Osteocyte (in vitro differentiated cells): ENCODE measurements around the gene TRIP13. TPM values are rescaled to one million over a fixed set of nuclear protein-coding genes. Genes with fewer than 3 reads are reported as not detected.
"Not testable (repeated sequence)": the region's sequence is repeated elsewhere in the genome, so short reads cannot be mapped to it uniquely, and the experiment has no call there.

Experiments
- DNase-seq: peaks from one replicate; pipeline ENCODE4 v3.0.0; 2021; ENCODE audit warnings: mixed read lengths; ENCODE audit not compliant: unreplicated experiment; ENCODE audit errors: extremely low spot score
- H3K27ac Mint-ChIP-seq: one replicate; pipeline ENCODE4 v1.8.0; 2021; ENCODE audit warnings: mild to moderate bottlenecking, mixed read lengths; ENCODE audit not compliant: unreplicated experiment
- H3K27me3 Mint-ChIP-seq: one replicate; pipeline ENCODE4 v1.8.0; 2021; ENCODE audit warnings: mixed read lengths; ENCODE audit not compliant: unreplicated experiment
- H3K36me3 Mint-ChIP-seq: one replicate; pipeline ENCODE4 v1.8.0; 2021; ENCODE audit warnings: mixed read lengths; ENCODE audit not compliant: unreplicated experiment
- H3K4me1 Mint-ChIP-seq: one replicate; pipeline ENCODE4 v1.8.0; 2021; ENCODE audit warnings: mixed read lengths; ENCODE audit not compliant: unreplicated experiment
- H3K4me3 Mint-ChIP-seq: one replicate; pipeline ENCODE4 v1.8.0; 2021; ENCODE audit warnings: mild to moderate bottlenecking, moderate library complexity, mixed read lengths; ENCODE audit not compliant: unreplicated experiment
- H3K9me3 Mint-ChIP-seq: one replicate; pipeline ENCODE4 v1.8.0; 2021; ENCODE audit warnings: mixed read lengths; ENCODE audit not compliant: unreplicated experiment
- CTCF ChIP-seq: fragments of 200-600 bp; sonication (generic); IDR thresholded peaks from 2 replicates; pipeline ENCODE4 v1.5.0; 2021; ENCODE audit warnings: antibody characterized with exemption, mild to moderate bottlenecking, moderate library complexity
- long read RNA-seq: library from polyadenylated mRNA; unstranded; transcript quantifications from one replicate; pipeline ENCODE4 v2.0.0, GENCODE V29; 2021
- total RNA-seq: library from RNA; stranded (reverse); gene quantifications from 2 replicates; pipeline ENCODE4 v1.2.1, GENCODE V29; 2021

The TRIP13 gene
- total RNA-seq = 4.1 and 6.9 TPM in 2 replicates
- long read RNA-seq, transcript TRIP13-201 (13 exons, 2,672 nt) = major isoform, 16 of 22 reads
- long read RNA-seq, partial matches to known transcripts = 2 of 22 reads
- long read RNA-seq, other reads (novel, unspliced or antisense) = 4 of 22 reads

GRCh38 chr5:892394-893136 is at the start of gene TRIP13, which contains the start of gene BRD9:
Gene TRIP13, plus strand, starts transcription at chr5:892884. Its CDS starts 115 bp downstream, at chr5:892999.
Gene BRD9, minus strand, starts transcription at chr5:892801. Its CDS starts 144 bp downstream, at chr5:892657.
- peak; percentile 93 for DNase-seq
- TF ChIP-seq CTCF = peak; percentile 14
- Mint-ChIP-seq H3K27me3 (no peaks in the 10 kb centered on the region), H3K36me3 (peaks cover 12% of the 10 kb centered on the region), H3K4me3 (peak within 1 kb of the TSS; percentile 89), H3K9me3 (no peaks in the 10 kb centered on the region), H3K4me1 (peaks cover 33% of the 10 kb centered on the region), H3K27ac (peak within 1 kb of the TSS; percentile 89)

DNA sequence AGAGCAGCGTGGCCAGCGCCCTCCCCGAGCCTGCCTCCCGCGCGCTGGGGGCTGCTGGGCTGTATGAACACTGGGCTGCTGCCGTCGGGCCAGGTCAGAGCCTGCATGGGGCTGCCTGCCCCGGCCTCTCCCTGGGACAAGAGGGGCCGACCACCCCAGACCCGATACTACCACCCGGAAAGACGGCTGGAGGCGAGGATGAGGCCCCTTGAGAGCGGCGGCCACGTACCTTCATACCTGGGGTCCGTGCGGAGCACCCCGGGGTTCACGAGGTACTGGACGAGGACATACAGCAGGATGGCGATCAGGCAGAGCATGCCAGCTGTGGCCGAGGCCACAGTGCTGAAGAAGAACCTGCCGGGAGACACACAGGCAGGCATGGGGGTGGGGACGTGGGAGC is 49.3 kb upstream of the TRIP13 start:
- not testable (repeated sequence) for H3K27me3 Mint-ChIP-seq, H3K4me1 Mint-ChIP-seq, H3K27ac Mint-ChIP-seq, H3K4me3 Mint-ChIP-seq, H3K9me3 Mint-ChIP-seq, H3K36me3 Mint-ChIP-seq
- DNase-seq = peak; percentile 84

GRCh38 chr5:843926-844325 is 48.8 kb upstream of the TRIP13 start:
- peak; percentile 85 for DNase-seq

GRCh38 chr5:844426-844825 is 48.3 kb upstream of the TRIP13 start:
- DNase-seq = peak; percentile 86
- H3K4me1 Mint-ChIP-seq, H3K27me3 Mint-ChIP-seq: not testable (repeated sequence)

More at GRCh38 chr5:843926-844325, 48.8 kb upstream of the TRIP13 start:
- H3K4me1 Mint-ChIP-seq, H3K27me3 Mint-ChIP-seq, H3K27ac Mint-ChIP-seq, H3K36me3 Mint-ChIP-seq, H3K4me3 Mint-ChIP-seq, H3K9me3 Mint-ChIP-seq: not testable (repeated sequence)

GRCh38 chr5:845031-845675 is 47.5 kb upstream of the TRIP13 start:
- not testable (repeated sequence) for H3K36me3 Mint-ChIP-seq, H3K27me3 Mint-ChIP-seq, H3K27ac Mint-ChIP-seq, H3K9me3 Mint-ChIP-seq, H3K4me1 Mint-ChIP-seq, H3K4me3 Mint-ChIP-seq
- DNase-seq = peak; percentile 85

More at GRCh38 chr5:844426-844825, 48.3 kb upstream of the TRIP13 start:
- H3K27ac Mint-ChIP-seq, H3K36me3 Mint-ChIP-seq, H3K9me3 Mint-ChIP-seq, H3K4me3 Mint-ChIP-seq: not testable (repeated sequence)

DNA sequence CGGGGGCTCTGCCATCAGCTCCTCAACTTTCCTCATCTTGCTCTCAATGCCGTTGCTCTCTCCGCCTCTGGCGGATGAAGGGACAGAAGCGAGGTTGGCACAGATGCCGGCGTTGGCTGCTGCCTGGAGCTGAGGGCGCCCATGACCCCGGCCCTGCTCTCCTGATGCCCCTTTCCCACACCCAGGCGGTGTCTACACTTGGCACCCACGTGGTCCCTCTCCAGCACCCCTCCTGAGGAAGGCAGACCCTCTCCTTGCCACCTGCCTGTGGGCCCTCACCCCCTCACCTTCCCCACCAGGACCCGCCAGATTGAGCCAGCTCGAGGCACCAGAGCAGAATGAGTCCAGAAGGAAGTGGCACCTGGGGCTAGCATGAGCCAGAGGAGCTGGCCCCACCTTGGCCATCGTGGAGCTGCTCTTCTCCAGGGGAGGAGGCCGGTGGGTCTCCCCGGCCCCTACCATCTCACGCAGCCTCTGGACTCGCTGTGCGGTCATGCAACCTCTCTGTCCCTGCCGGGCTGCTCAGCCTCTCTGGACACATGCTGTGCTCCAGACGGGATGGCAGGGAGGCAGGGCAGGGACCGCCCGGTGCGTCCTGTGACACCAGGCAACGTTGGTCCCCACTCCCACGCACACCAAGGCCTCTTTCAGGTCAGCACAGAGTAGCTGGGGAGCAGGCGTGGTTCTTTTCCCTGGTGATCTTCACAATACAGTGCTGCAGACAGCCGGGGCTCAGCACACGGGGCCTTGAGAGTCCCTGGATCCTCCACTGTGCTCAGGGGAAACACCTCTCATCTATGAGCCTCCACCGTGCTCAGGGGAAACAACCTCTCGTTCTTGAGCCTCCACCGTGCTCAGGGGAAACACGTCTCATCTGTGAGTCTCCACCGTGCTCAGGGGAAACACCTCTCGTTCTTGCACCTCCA is 46.7 kb upstream of the TRIP13 start:
- H3K36me3 Mint-ChIP-seq, H3K4me1 Mint-ChIP-seq, H3K4me3 Mint-ChIP-seq, H3K9me3 Mint-ChIP-seq, H3K27me3 Mint-ChIP-seq, H3K27ac Mint-ChIP-seq: not testable (repeated sequence)
- peak; percentile 80 for DNase-seq

DNA sequence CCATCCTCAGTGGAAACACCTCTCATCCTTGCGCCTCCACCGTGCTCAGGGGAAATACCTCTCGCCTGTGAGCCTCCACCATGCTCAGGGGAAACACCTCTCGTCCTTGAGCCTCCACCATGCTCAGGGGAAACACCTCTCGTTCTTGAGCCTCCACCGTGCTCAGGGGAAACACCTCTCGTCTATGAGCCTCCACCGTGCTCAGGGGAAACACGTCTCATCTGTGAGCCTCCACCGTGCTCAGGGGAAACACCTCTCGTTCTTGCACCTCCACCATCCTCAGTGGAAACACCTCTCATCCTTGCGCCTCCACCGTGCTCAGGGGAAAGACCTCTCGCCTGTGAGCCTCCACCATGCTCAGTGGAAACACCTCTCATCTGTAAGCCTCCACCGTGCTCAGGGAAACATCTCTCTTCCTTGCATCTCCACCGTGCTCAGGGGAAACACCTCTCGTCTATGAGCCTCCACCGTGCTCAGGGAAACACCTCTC is 46.0 kb upstream of the TRIP13 start:
- not testable (repeated sequence) for H3K27me3 Mint-ChIP-seq, H3K9me3 Mint-ChIP-seq, H3K4me3 Mint-ChIP-seq, H3K4me1 Mint-ChIP-seq, H3K36me3 Mint-ChIP-seq, H3K27ac Mint-ChIP-seq
- peak; percentile 83 for DNase-seq

- H3K36me3 Mint-ChIP-seq, H3K9me3 Mint-ChIP-seq, H3K27me3 Mint-ChIP-seq, H3K27ac Mint-ChIP-seq, H3K4me3 Mint-ChIP-seq, H3K4me1 Mint-ChIP-seq: not testable (repeated sequence)
- DNase-seq = peak; percentile 81
Measured at GRCh38 chr5:847212-847611, 45.5 kb upstream of the TRIP13 start.

DNA sequence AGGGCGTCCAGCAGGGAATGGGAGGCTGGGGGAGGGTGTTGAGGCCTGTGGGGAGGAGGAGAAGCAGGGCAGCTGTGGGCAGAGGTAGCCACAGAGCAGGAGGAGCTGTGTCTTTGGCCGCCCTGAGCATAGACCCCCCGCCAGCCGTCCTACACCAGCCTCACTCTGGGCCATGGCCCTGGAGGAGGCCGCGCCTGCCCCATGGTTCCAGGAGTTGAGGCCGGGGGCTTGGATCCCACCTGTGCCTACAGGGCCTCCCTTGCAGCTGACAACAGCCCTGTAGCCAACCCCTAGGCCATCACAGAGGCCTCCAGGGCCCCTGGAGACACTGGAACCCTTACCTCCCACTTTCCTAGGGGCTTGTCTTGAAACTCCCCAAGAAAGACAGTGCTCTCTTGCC is 44.9 kb upstream of the TRIP13 start:
- H3K4me3 Mint-ChIP-seq, H3K27me3 Mint-ChIP-seq, H3K9me3 Mint-ChIP-seq, H3K4me1 Mint-ChIP-seq, H3K36me3 Mint-ChIP-seq, H3K27ac Mint-ChIP-seq: not testable (repeated sequence)
- DNase-seq = peak; percentile 82
